Measurements from ENCODE around the gene NRXN3.

Gene NRXN3

GRCh38 chr14:79180656-79181055, 1010.5 kb downstream of the NRXN3 start:
- no peak for DNase-seq

- DNase-seq, result no peak
Observed at GRCh38 chr14:79186523-79186922, 1016.4 kb downstream of the NRXN3 start.

- no peak for DNase-seq
Observed at GRCh38 chr14:79193689-79194477, 1023.7 kb downstream of the NRXN3 start.

- no peak for DNase-seq
Observed at GRCh38 chr14:79196216-79196615, 1026.0 kb downstream of the NRXN3 start.

- DNase-seq, result no peak
Observed at GRCh38 chr14:79197516-79197915, 1027.3 kb downstream of the NRXN3 start.

GRCh38 chr14:79199217-79199616, 1029.0 kb downstream of the NRXN3 start:
- no peak for DNase-seq

- no peak for DNase-seq
Observed at GRCh38 chr14:79201564-79202207, 1031.5 kb downstream of the NRXN3 start.

- no peak for DNase-seq
Observed at GRCh38 chr14:79204591-79204990, 1034.4 kb downstream of the NRXN3 start.

GRCh38 chr14:79209418-79209817, 1039.2 kb downstream of the NRXN3 start:
- DNase-seq, result no peak

- no peak for DNase-seq
Observed at GRCh38 chr14:79225815-79226214, 1055.6 kb downstream of the NRXN3 start.

GRCh38 chr14:79229383-79229909, 1059.3 kb downstream of the NRXN3 start:
- no peak for DNase-seq

- DNase-seq, result no peak
Observed at GRCh38 chr14:79242666-79243065, 1072.5 kb downstream of the NRXN3 start.

- DNase-seq, result no peak
Observed at GRCh38 chr14:79246173-79246572, 1076.0 kb downstream of the NRXN3 start.

GRCh38 chr14:79248126-79248525, 1078.0 kb downstream of the NRXN3 start:
- DNase-seq, result no peak

GRCh38 chr14:79248771-79249170, 1078.6 kb downstream of the NRXN3 start:
- no peak for DNase-seq

- no peak for DNase-seq
Observed at GRCh38 chr14:79251278-79251677, 1081.1 kb downstream of the NRXN3 start.

- no peak for DNase-seq
Observed at GRCh38 chr14:79253576-79253975, 1083.4 kb downstream of the NRXN3 start.

GRCh38 chr14:79254069-79254775, 1084.0 kb downstream of the NRXN3 start:
- DNase-seq, result no peak

GRCh38 chr14:79256380-79256779, 1086.2 kb downstream of the NRXN3 start:
- no peak for DNase-seq

GRCh38 chr14:79260406-79260805, 1090.2 kb downstream of the NRXN3 start:
- no peak for DNase-seq

- no peak for DNase-seq
Observed at GRCh38 chr14:79265366-79265946, 1095.3 kb downstream of the NRXN3 start.

GRCh38 chr14:79270361-79270760, 1100.2 kb downstream of the NRXN3 start:
- no peak for DNase-seq

- DNase-seq, result no peak
Observed at GRCh38 chr14:79271122-79271521, 1100.9 kb downstream of the NRXN3 start.
